Measurements from ENCODE around the gene DDX20. TPM values are rescaled to one million over a fixed set of nuclear protein-coding genes. Genes with fewer than 3 reads are reported as not detected.

Gene DDX20
- polyA plus RNA-seq, 1 donor from 2014 or later = 26.5 TPM

DNA sequence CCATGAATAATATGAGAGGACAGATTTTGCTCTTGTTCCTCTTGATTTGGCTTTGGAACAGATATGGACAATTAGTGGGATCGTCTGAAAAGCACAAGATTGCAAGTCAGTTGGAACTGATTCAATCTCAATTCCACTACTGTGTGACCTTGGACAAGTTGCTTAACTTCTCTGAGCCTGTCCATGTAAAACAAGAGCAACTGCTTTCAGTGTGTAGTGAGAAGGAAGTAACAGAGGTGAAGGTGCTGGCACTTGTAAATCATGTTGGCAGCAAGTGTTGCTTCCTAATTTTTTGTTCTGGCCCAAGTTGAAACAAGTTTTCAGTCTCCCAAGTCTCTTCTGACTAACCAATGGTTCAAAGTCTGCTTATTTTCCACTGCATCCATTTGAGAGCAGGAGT, 31.8 kb upstream of the DDX20 start:
- Histone ChIP-seq H2AFZ (ENCODE audit: low read depth, low read length) (no peak overlapping the region), H3F3A (ENCODE audit: insufficient read depth, low read length, poor library complexity, severe bottlenecking) (no peaks in the 10 kb centered on the region), H3K4me2 (ENCODE audit: low read length) (no peak overlapping the region), H3K9ac (ENCODE audit: low read length) (no peak overlapping the region), H3K79me2 (replicated peaks; ENCODE audit: insufficient read depth, low read length) (no peaks in the 10 kb centered on the region), H4K20me1 (ENCODE audit: insufficient read depth) (no peaks in the 10 kb centered on the region), H3K27me3 (ENCODE audit: insufficient read depth, low read depth, low read length) (no peaks in the 10 kb centered on the region), H3K4me3 (ENCODE audit: low read length) (no peak overlapping the region), H3K36me3 (ENCODE audit: insufficient read depth, low read length) (no peaks in the 10 kb centered on the region), H3K27ac (ENCODE audit: low read length) (no peak overlapping the region), H3K9me2 (ENCODE audit: insufficient read depth, low read length) (no peaks in the 10 kb centered on the region), H3K9me3 (ENCODE audit: low read length) (no peaks in the 10 kb centered on the region)
- TF ChIP-seq RAD21 (conservative IDR thresholded peaks at IDR 0.05) = no peak

DNA sequence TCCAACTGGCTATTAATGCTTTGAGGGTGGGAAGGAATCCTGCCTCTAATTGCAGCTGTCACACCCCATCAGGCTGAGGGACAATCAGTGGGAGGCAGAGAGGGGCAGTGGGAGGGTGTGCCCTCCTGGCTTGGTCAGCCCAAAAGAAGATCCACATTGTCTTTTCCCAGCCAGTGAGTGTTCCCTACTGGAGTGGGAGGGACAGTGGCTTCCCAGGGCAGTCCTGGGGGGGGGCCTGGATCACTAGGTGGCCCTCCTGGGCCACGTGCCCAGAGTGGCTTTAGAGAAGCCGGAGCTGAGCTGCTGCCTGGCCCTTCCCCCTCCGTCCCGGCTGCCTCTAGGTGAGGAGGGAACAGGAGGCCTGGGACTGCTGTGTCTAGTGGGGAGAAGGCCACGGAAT, 30.5 kb upstream of the DDX20 start:
- Histone ChIP-seq H3K36me3 (ENCODE audit: insufficient read depth, low read length) (no peaks in the 10 kb centered on the region), H3K4me3 (ENCODE audit: low read length) (no peak overlapping the region), H2AFZ (ENCODE audit: low read depth, low read length) (no peak overlapping the region), H4K20me1 (ENCODE audit: insufficient read depth) (no peaks in the 10 kb centered on the region), H3K9me2 (ENCODE audit: insufficient read depth, low read length) (no peaks in the 10 kb centered on the region), H3K27ac (ENCODE audit: low read length) (no peak overlapping the region), H3F3A (ENCODE audit: insufficient read depth, low read length, poor library complexity, severe bottlenecking) (no peaks in the 10 kb centered on the region), H3K27me3 (ENCODE audit: insufficient read depth, low read depth, low read length) (no peaks in the 10 kb centered on the region), H3K79me2 (replicated peaks; ENCODE audit: insufficient read depth, low read length) (no peaks in the 10 kb centered on the region), H3K4me2 (ENCODE audit: low read length) (no peak overlapping the region), H3K9me3 (ENCODE audit: low read length) (no peaks in the 10 kb centered on the region), H3K9ac (ENCODE audit: low read length) (no peak overlapping the region)
- TF ChIP-seq MXI1 (conservative IDR thresholded peaks at IDR 0.05; ENCODE audit: poor library complexity, severe bottlenecking) (no peak), EP300 (conservative IDR thresholded peaks at IDR 0.05; ENCODE audit: poor library complexity, severe bottlenecking) (no peak)

DNA sequence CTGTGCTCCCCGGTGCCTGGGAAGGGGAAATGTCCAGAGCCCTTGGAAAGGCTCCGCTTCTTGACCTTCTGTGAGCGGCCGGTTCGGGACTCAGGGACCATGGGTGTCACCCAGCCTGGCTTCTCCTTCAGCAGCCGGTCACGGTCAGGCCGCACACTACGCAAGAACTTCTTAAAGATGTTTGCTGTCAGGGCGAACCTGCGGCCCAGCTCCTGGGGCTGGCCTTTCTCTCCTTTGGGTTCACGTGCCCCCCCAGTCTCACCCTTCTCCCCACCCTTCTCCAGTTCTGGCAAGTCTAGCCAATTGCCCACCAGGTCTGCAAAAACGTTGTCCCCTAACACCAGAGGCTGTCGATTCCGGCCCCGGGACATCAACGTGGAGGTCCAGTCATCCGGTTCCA, 28.6 kb upstream of the DDX20 start:
- Histone ChIP-seq H3K36me3 (ENCODE audit: insufficient read depth, low read length) (no peaks in the 10 kb centered on the region), H3K4me2 (ENCODE audit: low read length) (no peak overlapping the region), H2AFZ (ENCODE audit: low read depth, low read length) (no peak overlapping the region), H4K20me1 (ENCODE audit: insufficient read depth) (no peaks in the 10 kb centered on the region), H3K4me3 (ENCODE audit: low read length) (no peak overlapping the region), H3K27me3 (ENCODE audit: insufficient read depth, low read depth, low read length) (no peaks in the 10 kb centered on the region), H3K9me2 (ENCODE audit: insufficient read depth, low read length) (no peaks in the 10 kb centered on the region), H3F3A (ENCODE audit: insufficient read depth, low read length, poor library complexity, severe bottlenecking) (no peaks in the 10 kb centered on the region), H3K27ac (ENCODE audit: low read length) (no peak overlapping the region), H3K9me3 (ENCODE audit: low read length) (no peaks in the 10 kb centered on the region), H3K79me2 (replicated peaks; ENCODE audit: insufficient read depth, low read length) (no peaks in the 10 kb centered on the region), H3K9ac (ENCODE audit: low read length) (no peak overlapping the region)
- TF ChIP-seq, protein P1, sequence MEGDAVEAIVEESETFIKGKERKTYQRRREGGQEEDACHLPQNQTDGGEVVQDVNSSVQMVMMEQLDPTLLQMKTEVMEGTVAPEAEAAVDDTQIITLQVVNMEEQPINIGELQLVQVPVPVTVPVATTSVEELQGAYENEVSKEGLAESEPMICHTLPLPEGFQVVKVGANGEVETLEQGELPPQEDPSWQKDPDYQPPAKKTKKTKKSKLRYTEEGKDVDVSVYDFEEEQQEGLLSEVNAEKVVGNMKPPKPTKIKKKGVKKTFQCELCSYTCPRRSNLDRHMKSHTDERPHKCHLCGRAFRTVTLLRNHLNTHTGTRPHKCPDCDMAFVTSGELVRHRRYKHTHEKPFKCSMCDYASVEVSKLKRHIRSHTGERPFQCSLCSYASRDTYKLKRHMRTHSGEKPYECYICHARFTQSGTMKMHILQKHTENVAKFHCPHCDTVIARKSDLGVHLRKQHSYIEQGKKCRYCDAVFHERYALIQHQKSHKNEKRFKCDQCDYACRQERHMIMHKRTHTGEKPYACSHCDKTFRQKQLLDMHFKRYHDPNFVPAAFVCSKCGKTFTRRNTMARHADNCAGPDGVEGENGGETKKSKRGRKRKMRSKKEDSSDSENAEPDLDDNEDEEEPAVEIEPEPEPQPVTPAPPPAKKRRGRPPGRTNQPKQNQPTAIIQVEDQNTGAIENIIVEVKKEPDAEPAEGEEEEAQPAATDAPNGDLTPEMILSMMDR (IDR thresholded peaks at IDR 0.05; ENCODE audit: poor library complexity, severe bottlenecking) = no peak
- TF ChIP-seq MXI1 (conservative IDR thresholded peaks at IDR 0.05; ENCODE audit: poor library complexity, severe bottlenecking) = no peak
- no peak for TF ChIP-seq EZH2 (IDR thresholded peaks at IDR 0.05; ENCODE audit: borderline replicate concordance, insufficient read depth, low read length, poor library complexity, severe bottlenecking)
- TF ChIP-seq, protein P2, sequence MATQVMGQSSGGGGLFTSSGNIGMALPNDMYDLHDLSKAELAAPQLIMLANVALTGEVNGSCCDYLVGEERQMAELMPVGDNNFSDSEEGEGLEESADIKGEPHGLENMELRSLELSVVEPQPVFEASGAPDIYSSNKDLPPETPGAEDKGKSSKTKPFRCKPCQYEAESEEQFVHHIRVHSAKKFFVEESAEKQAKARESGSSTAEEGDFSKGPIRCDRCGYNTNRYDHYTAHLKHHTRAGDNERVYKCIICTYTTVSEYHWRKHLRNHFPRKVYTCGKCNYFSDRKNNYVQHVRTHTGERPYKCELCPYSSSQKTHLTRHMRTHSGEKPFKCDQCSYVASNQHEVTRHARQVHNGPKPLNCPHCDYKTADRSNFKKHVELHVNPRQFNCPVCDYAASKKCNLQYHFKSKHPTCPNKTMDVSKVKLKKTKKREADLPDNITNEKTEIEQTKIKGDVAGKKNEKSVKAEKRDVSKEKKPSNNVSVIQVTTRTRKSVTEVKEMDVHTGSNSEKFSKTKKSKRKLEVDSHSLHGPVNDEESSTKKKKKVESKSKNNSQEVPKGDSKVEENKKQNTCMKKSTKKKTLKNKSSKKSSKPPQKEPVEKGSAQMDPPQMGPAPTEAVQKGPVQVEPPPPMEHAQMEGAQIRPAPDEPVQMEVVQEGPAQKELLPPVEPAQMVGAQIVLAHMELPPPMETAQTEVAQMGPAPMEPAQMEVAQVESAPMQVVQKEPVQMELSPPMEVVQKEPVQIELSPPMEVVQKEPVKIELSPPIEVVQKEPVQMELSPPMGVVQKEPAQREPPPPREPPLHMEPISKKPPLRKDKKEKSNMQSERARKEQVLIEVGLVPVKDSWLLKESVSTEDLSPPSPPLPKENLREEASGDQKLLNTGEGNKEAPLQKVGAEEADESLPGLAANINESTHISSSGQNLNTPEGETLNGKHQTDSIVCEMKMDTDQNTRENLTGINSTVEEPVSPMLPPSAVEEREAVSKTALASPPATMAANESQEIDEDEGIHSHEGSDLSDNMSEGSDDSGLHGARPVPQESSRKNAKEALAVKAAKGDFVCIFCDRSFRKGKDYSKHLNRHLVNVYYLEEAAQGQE (IDR thresholded peaks at IDR 0.05; ENCODE audit: borderline replicate concordance) = no peak
- TF ChIP-seq EP300 (conservative IDR thresholded peaks at IDR 0.05; ENCODE audit: poor library complexity, severe bottlenecking) = no peak
- TF ChIP-seq RAD21 (conservative IDR thresholded peaks at IDR 0.05) = no peak
- TF ChIP-seq POLR2AphosphoS5 (IDR thresholded peaks at IDR 0.05) = no peak
- no peak for TF ChIP-seq SMC3 (conservative IDR thresholded peaks at IDR 0.05; ENCODE audit: poor library complexity)
- TF ChIP-seq TAF1 (IDR thresholded peaks at IDR 0.05; ENCODE audit: low read depth) = no peak

Data from neural cell (in vitro differentiated cells).